Lower leg skin (tissue), 3 donors: ENCODE results near the gene PILRA.

Experiments
- CTCF ChIP-seq, 3 donors: fragments of 450-650 bp; IDR thresholded peaks; one replicate each; pipeline ENCODE4 v1.5.1; 2016; ENCODE audit warnings: antibody characterized with exemption in 3 of 3, mild to moderate bottlenecking in 3 of 3, moderate library complexity in 2 of 3
- POLR2A ChIP-seq, 2 donors: fragments of 450-650 bp; IDR thresholded peaks; one replicate each; pipeline ENCODE4 v1.6.1; 2016 to 2017; ENCODE audit warnings: antibody characterized with exemption in 2 of 2, mild to moderate bottlenecking in 1 of 2, moderate library complexity in 1 of 2

GRCh38 chr7:100374601-100375000 lies 1.3 kb downstream of the PILRA start:
- TF ChIP-seq CTCF (IDR thresholded peaks at IDR 0.05) (no peak), POLR2A (IDR thresholded peaks at IDR 0.05) (no peak)
